GM13977 (cell line): ENCODE results near the gene KIF1B.
A peak's percentile ranks its signal among the peaks of the same experiment; 100 is the strongest.

Experiments
- DNase-seq: peaks from one replicate; pipeline ENCODE4 v3.0.0; 2012; ENCODE audit warnings: low spot score
- in situ Hi-C: fragments of 300-500 bp; cut with MboI; formaldehyde crosslinking; loops from one replicate; pipeline ENCODE4 v1.12.0; 2022; ENCODE audit warnings: low sequenced_read_pairs, low pct_unique_long_range_greater_than_20kb, mixed read lengths, inconsistent platforms; ENCODE audit not compliant: unreplicated experiment
- TF ChIP-seq, protein P1 (sequence below): IDR thresholded peaks from 2 replicates; pipeline ENCODE4 v1.5.1; 2012; ENCODE audit warnings: mild to moderate bottlenecking, control low read depth; ENCODE audit not compliant: insufficient read depth; ENCODE audit errors: extremely low read depth, missing control alignments

KIF1B gene

DNA sequence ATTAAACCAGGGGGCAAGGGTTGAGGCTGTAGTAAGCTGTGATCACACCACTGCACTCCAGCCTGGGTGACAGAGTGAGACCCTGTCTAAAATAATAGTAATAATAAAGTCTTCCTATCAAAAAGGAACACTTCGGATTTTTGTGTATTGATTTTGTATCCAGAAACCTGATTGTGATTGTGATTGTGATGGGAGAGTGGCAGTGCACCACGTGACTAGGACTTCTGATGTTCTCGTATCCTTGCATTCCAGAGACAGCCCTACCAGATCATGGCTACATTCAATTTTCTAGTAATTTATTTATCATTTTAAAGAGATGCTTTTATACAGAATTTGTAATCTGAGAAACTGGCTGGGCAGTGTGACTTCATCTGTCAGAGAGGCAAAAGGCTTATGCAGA is 2.6 kb upstream of the KIF1B start:
- DNase-seq, result no peak
- TF ChIP-seq, protein P1, sequence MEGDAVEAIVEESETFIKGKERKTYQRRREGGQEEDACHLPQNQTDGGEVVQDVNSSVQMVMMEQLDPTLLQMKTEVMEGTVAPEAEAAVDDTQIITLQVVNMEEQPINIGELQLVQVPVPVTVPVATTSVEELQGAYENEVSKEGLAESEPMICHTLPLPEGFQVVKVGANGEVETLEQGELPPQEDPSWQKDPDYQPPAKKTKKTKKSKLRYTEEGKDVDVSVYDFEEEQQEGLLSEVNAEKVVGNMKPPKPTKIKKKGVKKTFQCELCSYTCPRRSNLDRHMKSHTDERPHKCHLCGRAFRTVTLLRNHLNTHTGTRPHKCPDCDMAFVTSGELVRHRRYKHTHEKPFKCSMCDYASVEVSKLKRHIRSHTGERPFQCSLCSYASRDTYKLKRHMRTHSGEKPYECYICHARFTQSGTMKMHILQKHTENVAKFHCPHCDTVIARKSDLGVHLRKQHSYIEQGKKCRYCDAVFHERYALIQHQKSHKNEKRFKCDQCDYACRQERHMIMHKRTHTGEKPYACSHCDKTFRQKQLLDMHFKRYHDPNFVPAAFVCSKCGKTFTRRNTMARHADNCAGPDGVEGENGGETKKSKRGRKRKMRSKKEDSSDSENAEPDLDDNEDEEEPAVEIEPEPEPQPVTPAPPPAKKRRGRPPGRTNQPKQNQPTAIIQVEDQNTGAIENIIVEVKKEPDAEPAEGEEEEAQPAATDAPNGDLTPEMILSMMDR, result no peak
- in situ Hi-C loops, result no loop called here

- in situ Hi-C loops, result no loop called here
- TF ChIP-seq, protein P1, result no peak
- no peak for DNase-seq
Observed at GRCh38 chr1:10208537-10208936, 1.8 kb upstream of the KIF1B start.

GRCh38 chr1:10209590-10209904 is 823 bp upstream of the KIF1B start:
- DNase-seq, result peak; percentile 30
- in situ Hi-C loops, result no loop called here
- TF ChIP-seq, protein P1, result no peak

- DNase-seq, result peak; percentile 58
- in situ Hi-C loops, result no loop called here
- TF ChIP-seq, protein P1, result no peak
Observed at GRCh38 chr1:10210841-10211804, 753 bp downstream of the KIF1B start.

DNA sequence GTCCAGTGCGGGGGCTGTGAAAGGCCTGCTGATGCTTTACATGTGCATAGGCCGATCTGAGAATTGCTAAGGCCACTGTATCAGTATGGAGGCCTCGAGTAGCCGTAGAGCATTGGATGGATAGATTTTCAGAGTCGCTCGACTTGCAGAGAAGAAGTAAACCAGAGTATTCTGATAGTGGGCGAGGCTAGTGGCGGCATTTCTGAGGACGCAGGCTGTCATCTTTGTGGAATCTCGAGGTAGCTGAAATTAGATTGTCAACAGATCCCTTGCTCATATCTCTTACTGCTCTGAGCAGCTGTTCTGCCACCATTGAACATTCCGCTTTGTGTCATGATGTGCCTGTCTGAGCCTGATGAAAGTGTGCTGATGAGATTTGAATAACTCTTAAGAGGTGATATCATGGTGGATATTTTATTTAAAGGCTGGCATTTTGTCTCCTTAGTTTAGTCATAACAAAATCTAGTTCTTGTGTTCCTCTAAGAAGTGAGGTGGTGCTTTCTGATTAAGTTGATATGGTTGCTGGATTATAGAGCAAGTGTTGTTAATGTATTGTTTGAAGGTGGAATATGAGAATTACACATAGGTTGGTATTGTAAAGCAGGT is 1.5 kb downstream of the KIF1B start:
- no peak for DNase-seq
- TF ChIP-seq, protein P1, result no peak

GRCh38 chr1:10212476-10212875 is 2.1 kb downstream of the KIF1B start:
- TF ChIP-seq, protein P1, result no peak
- no peak for DNase-seq
- in situ Hi-C loops, result no loop called here

More for the DNA sequence above, 1.5 kb downstream of the KIF1B start:
- in situ Hi-C loops, result no loop called here
